GM20000 (cell line): ENCODE measurements around the gene MAGI1.
"Not testable (repeated sequence)": the region's sequence is repeated elsewhere in the genome, so short reads cannot be mapped to it uniquely, and the experiment has no call there.

ENCODE experiments used
- DNase-seq: peaks from one replicate; pipeline ENCODE4 v3.0.0; 2012; ENCODE audit warnings: low spot score
- TF ChIP-seq, protein P1 (sequence below): IDR thresholded peaks from 2 replicates; pipeline ENCODE4 v1.5.1; 2012; ENCODE audit warnings: mild to moderate bottlenecking, control low read depth; ENCODE audit errors: extremely low read depth, missing control alignments

Gene MAGI1

DNA sequence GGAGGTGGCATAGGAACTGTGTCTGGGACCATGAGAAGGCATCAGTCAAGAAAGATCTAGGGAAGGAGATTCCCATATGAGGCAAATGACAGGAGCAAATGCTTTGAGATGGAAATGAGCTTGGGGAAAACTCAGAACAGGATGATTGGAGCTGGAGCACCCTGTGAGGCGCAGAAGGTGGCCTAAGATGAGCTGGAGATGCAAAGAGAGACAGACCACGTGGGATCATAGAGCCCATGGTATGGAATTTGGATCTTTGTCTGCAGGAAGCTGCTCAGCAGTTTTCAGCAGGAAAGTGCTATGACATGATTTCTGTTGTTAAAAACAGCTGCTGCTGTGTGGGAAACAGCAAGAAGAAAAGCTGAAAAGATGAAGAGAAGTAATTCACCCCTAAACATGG is 310.6 kb downstream of the MAGI1 start:
- TF ChIP-seq, protein P1, sequence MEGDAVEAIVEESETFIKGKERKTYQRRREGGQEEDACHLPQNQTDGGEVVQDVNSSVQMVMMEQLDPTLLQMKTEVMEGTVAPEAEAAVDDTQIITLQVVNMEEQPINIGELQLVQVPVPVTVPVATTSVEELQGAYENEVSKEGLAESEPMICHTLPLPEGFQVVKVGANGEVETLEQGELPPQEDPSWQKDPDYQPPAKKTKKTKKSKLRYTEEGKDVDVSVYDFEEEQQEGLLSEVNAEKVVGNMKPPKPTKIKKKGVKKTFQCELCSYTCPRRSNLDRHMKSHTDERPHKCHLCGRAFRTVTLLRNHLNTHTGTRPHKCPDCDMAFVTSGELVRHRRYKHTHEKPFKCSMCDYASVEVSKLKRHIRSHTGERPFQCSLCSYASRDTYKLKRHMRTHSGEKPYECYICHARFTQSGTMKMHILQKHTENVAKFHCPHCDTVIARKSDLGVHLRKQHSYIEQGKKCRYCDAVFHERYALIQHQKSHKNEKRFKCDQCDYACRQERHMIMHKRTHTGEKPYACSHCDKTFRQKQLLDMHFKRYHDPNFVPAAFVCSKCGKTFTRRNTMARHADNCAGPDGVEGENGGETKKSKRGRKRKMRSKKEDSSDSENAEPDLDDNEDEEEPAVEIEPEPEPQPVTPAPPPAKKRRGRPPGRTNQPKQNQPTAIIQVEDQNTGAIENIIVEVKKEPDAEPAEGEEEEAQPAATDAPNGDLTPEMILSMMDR: no peak

DNA sequence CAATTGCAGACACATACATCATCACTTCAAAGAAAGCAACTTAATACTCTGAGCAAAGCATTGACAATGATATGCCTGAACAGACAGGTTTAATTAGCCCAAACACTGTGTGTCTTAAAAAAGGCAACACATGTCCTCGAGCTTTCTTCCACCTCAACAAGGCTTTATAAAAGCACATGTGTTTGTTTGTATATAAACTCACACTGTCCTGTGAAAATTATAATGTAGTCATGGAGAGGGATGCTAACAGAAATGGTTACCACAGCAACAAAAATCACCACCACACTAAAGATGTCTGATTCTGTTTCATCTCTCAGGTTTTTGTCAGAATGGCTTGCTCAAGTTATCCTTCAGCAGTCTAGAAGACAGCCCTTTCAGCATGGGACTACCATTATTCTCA is 314.7 kb downstream of the MAGI1 start:
- TF ChIP-seq, protein P1: no peak

More for the DNA sequence above, 310.6 kb downstream of the MAGI1 start:
- no peak for DNase-seq

DNA sequence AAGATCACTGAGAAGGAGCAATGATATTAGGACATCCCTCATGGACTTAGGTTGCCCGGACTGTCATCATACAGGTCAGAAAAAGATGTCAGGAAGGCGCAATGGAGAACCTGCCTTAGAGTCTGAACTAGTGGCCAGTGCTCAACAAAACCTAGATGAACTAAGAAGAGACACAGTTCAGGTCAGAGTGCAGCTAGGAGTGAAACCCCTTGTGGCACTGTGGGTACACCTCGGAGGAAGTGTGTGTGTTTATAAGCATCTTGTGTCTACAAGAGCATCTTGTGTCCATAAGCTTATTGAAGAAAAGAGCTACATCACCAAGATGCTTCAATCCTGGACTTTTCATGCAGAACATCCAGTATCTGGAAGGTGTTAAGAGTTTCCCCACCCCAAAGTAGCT is 315.7 kb downstream of the MAGI1 start:
- TF ChIP-seq, protein P1: no peak
- DNase-seq: no peak

More for the DNA sequence above, 314.7 kb downstream of the MAGI1 start:
- DNase-seq: no peak

DNA sequence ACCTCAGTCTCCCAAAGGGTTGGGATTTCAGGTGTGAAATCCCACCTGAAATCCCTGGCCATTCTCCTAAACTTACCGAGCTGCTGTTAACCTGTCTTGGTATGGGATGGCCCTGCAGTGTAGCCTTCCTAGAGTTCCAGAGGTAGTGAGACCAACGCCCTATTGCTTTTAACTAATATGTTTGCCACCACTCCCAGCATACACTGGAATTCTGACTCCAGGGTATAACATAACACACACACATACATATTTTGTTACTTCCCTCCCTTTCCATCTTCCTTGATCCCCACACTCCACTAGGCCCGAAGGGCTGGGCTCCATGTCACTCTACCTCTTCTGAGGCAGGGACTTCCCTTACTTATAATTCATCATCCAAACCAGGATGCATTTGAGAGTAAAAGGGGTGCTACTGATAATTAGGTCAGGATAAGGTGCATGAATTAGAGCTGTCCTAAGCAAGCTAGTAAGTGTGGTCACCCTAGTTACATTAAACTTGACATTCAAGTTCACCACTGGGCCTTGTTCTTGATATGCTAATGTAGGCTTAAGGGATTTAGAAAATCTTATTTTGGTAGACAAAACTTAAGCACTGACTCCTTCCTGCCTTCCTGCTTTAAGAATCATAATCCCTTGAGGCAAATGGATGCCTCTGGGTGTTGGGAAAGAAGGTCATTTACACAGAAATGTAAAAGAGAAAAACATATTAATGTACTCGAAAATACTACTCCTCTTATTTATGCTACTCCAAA is 317.6 kb downstream of the MAGI1 start:
- DNase-seq: no peak
- TF ChIP-seq, protein P1: no peak

DNA sequence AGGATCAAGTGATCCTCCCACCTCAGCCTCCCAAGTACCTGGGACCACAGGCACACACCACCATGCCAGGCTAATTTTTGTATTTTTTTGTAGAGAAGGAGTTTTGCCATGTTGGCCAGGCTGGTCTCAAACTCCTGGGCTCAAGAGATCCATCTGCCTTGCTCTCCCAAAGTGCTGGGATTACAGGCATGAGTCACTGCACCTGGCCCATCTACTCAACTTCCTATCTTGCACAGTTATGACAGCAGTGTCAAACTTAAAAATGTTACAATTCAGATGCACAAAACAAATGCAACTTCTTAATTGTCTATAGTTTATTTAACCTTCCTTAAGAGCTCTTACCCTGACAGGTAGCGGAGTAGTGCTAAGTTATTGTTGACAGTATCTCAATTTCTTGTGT is 319.1 kb downstream of the MAGI1 start:
- DNase-seq: not testable (repeated sequence)

DNA sequence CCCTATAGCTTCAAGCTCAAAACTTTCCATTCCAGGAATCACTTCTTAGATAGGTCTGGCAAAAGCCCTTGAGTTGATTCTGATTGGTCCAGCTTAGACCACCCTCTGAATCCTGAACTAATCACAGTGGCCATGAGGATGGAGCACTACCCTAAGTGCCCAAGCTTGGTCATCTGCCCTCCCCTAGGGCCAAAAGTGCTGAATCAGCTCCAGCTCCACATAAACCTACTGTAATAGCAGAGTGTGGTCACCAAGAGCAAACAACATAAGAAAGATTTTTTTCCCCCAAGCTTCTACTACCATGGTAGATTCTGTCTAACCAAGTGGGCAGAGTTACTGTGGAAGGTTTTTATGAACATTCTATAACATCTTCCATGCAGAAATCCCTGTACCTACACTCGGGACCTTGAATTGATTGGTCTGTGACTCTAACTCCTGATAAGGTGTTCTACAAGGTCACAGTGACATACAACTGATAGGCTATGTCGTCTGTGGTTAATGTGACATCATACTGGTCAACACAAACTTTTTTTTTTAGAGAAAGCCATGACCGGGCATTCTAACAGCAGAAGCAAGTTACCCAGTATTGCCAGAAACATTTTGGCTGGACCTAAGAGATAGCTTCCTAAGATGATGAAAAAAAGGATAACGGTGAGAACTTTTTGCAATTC is 320.9 kb downstream of the MAGI1 start:
- TF ChIP-seq, protein P1: no peak
- no peak for DNase-seq

DNA sequence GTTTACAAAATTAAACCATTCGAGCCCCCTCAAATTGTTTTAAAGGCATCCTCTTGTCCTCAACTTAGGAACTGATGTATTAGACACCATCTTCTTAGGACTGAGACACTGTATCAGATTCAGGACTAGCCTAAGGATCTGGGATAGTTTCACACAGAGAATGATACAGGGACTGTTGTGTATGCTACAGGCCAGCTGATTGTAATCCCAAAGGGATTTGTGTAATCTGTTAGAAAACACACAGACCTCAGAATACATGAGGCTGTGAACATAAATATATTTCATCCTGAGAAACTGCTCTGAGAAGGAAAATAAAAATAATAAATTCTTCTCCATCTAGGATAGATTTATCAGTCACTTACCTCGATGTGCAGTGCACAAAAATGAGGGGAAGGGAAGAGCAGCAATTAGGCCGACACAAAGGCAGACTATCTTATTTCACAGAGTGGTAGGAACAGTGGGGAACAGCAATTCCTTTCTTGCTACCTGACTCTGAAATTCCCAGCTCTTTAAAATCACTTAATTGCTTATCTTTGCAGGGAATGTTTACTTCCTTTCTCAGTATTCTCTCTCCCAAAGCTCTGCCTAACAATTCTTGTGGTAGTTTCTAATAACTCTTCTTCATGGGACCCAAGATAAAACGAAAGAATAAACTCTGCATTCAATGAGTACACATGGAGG is 322.5 kb downstream of the MAGI1 start:
- TF ChIP-seq, protein P1: no peak
- DNase-seq: no peak
